Measurements from ENCODE around the gene RNU5D-1.
A peak's percentile ranks its signal among the peaks of the same experiment; 100 is the strongest.

Gene RNU5D-1

DNA sequence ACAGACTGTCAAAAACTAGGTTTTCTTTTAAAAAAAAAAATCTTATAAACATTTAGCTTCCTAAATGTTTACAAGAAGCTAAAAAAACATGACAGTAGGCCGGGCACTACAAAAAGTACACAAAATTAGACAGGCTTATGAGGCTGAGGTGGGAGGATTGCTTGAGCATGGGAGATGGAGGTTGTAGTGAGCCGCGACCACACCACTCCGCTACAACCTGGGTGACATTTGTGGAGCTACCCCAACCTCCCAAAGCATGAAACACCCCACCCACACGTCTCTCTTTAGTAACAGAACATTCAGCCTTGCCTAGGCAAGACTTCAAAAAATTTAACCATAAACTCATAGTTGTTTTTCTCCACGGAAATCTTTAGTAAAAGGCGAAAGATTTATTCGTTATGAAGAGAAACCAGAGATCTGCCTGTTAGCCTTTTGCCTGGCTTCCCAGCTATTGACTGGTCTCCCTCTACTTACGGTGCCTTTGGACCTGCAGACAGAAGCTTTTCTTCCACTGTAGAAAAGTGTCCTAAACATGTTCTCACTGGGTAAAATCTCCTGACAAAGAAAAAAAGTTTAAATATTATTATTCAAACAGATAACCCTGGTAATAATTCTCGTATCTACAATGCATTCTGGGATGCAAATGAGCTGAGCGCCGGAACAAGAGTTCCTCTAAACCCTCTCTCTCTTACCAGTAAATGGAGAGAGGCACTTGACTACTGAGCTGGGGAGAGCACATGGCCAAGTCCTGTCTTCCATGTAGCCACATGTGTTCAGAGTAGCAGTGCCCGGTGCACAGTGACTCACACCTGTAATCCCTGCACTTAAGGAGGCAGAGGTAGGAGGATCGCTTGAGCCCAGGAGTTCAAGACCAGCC is 9.2 kb downstream of the RNU5D-1 start:
- Histone ChIP-seq H3K36me3 (ENCODE audit: control insufficient read depth in 1 of 2, insufficient read depth in 2 of 2, low read length in 2 of 2) (no peaks in the 10 kb centered on the region), H3K79me2 (ENCODE audit: control insufficient read depth, insufficient read depth, low read length, poor library complexity) (no peaks in the 10 kb centered on the region), H3K9ac (ENCODE audit: low read length) (no peak overlapping the region), H3K4me1 (ENCODE audit: control insufficient read depth in 1 of 2, insufficient read depth in 2 of 2, low read length in 2 of 2) (peaks cover 2 to 3% of the 10 kb centered on the region in 2 experiments), H2AFZ (ENCODE audit: insufficient read depth, low read length, poor library complexity) (no peak overlapping the region), H3K18ac (ENCODE audit: low read length) (no peak overlapping the region), H3K4me2 (ENCODE audit: low read length) (no peak overlapping the region), H3K79me1 (ENCODE audit: low read length) (no peaks in the 10 kb centered on the region), H2BK5ac (ENCODE audit: low read depth, low read length, poor library complexity) (no peak overlapping the region), H2BK120ac (ENCODE audit: insufficient read depth, low read length, poor library complexity) (no peak overlapping the region), H4K12ac (ENCODE audit: low read depth, low read length) (no peak overlapping the region), H4K91ac (ENCODE audit: low read depth, low read length) (no peak overlapping the region), H3K9me3 (ENCODE audit: insufficient read depth, low read depth, low read length) (no peaks in the 10 kb centered on the region), H2AK5ac (ENCODE audit: low read length) (no peak overlapping the region), H3K4me3 (ENCODE audit: low read depth, low read length) (no peak overlapping the region), H3K27me3 (ENCODE audit: insufficient read depth, low read length) (no peaks in the 10 kb centered on the region), H2BK12ac (ENCODE audit: low read length) (no peak overlapping the region), H4K8ac (ENCODE audit: low read depth, low read length) (no peak overlapping the region), H3K14ac (ENCODE audit: low read length) (no peak overlapping the region), H3K27ac (ENCODE audit: low read depth, low read length) (no peak overlapping the region), H3K23ac (ENCODE audit: low read length) (no peak overlapping the region), H3K4ac (ENCODE audit: low read depth, low read length) (no peak overlapping the region)
- peak; percentile 62 to 83 for DNase-seq
- no CpG with 5 or more reads among the region's 14 CpGs for WGBS (ENCODE audit: extremely low coverage, insufficient coverage, insufficient read length)

GRCh38 chr1:44720281-44720680 is 10.7 kb downstream of the RNU5D-1 start:
- H4K91ac ChIP-seq (ENCODE audit: low read depth, low read length), result no peak overlapping the region
- H3K9me3 ChIP-seq (ENCODE audit: insufficient read depth, low read depth, low read length), result no peaks in the 10 kb centered on the region
- no peak overlapping the region for H2BK12ac ChIP-seq (ENCODE audit: low read length)
- no peak overlapping the region for H3K27ac ChIP-seq (ENCODE audit: low read depth, low read length)
- H2AK5ac ChIP-seq (ENCODE audit: low read length), result no peak overlapping the region
- no peaks in the 10 kb centered on the region for H3K4me1 ChIP-seq (ENCODE audit: control insufficient read depth in 1 of 2, insufficient read depth in 2 of 2, low read length in 2 of 2)
- H4K12ac ChIP-seq (ENCODE audit: low read depth, low read length), result no peak overlapping the region
- H3K4ac ChIP-seq (ENCODE audit: low read depth, low read length), result no peak overlapping the region
- H4K8ac ChIP-seq (ENCODE audit: low read depth, low read length), result no peak overlapping the region
- no peaks in the 10 kb centered on the region for H3K27me3 ChIP-seq (ENCODE audit: insufficient read depth, low read length)
- no peak overlapping the region for H3K14ac ChIP-seq (ENCODE audit: low read length)
- H3K79me1 ChIP-seq (ENCODE audit: low read length), result no peaks in the 10 kb centered on the region
- H3K23ac ChIP-seq (ENCODE audit: low read length), result no peak overlapping the region
- no peaks in the 10 kb centered on the region for H3K36me3 ChIP-seq (ENCODE audit: control insufficient read depth in 1 of 2, insufficient read depth in 2 of 2, low read length in 2 of 2)
- no peaks in the 10 kb centered on the region for H3K79me2 ChIP-seq (ENCODE audit: control insufficient read depth, insufficient read depth, low read length, poor library complexity)
- no peak overlapping the region for H3K9ac ChIP-seq (ENCODE audit: low read length)
- no peak overlapping the region for H3K4me2 ChIP-seq (ENCODE audit: low read length)
- no peak overlapping the region for H2BK5ac ChIP-seq (ENCODE audit: low read depth, low read length, poor library complexity)
- no peak overlapping the region for H2BK120ac ChIP-seq (ENCODE audit: insufficient read depth, low read length, poor library complexity)
- no peak overlapping the region for H2AFZ ChIP-seq (ENCODE audit: insufficient read depth, low read length, poor library complexity)
- no peak overlapping the region for H3K18ac ChIP-seq (ENCODE audit: low read length)
- no peak overlapping the region for H3K4me3 ChIP-seq (ENCODE audit: low read depth, low read length)
- DNase-seq, result peak in 1 of 2 donors; percentile 4
- WGBS (ENCODE audit: extremely low coverage, insufficient coverage, insufficient read length), result no CpG with 5 or more reads among the region's 4 CpGs

DNA sequence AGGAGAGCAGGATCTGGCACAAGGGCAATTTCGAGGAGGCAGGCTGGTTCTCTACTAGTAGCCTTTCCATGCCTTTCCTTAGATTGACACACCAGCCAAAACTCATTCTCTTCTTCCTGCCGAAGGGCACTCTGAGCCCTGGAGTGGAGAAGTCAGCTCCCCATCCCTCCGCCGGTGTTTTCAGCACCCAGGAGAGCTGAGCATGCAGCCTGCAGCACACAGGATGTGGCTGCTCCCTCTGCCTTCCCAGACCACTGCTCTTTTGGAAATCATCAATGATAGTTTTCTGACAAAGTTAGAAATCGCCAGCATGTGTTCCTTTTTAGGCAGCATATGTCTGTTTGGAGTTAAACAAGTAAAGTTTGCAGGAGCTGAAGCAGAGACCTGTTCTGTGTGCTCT is 11.7 kb downstream of the RNU5D-1 start:
- Histone ChIP-seq H3K14ac (ENCODE audit: low read length) (no peak overlapping the region), H3K79me2 (ENCODE audit: control insufficient read depth, insufficient read depth, low read length, poor library complexity) (no peaks in the 10 kb centered on the region), H3K23ac (ENCODE audit: low read length) (no peak overlapping the region), H2BK120ac (ENCODE audit: insufficient read depth, low read length, poor library complexity) (no peak overlapping the region), H2BK5ac (ENCODE audit: low read depth, low read length, poor library complexity) (no peak overlapping the region), H3K4me3 (ENCODE audit: low read depth, low read length) (no peak overlapping the region), H3K36me3 (ENCODE audit: control insufficient read depth in 1 of 2, insufficient read depth in 2 of 2, low read length in 2 of 2) (no peaks in the 10 kb centered on the region), H3K27ac (ENCODE audit: low read depth, low read length) (no peak overlapping the region), H3K27me3 (ENCODE audit: insufficient read depth, low read length) (no peaks in the 10 kb centered on the region), H3K4me1 (ENCODE audit: control insufficient read depth in 1 of 2, insufficient read depth in 2 of 2, low read length in 2 of 2) (no peaks in the 10 kb centered on the region), H3K4ac (ENCODE audit: low read depth, low read length) (no peak overlapping the region), H4K8ac (ENCODE audit: low read depth, low read length) (no peak overlapping the region), H3K79me1 (ENCODE audit: low read length) (no peaks in the 10 kb centered on the region), H2AFZ (ENCODE audit: insufficient read depth, low read length, poor library complexity) (no peak overlapping the region), H4K12ac (ENCODE audit: low read depth, low read length) (no peak overlapping the region), H3K18ac (ENCODE audit: low read length) (no peak overlapping the region), H3K9ac (ENCODE audit: low read length) (no peak overlapping the region), H2BK12ac (ENCODE audit: low read length) (no peak overlapping the region), H4K91ac (ENCODE audit: low read depth, low read length) (no peak overlapping the region), H3K9me3 (ENCODE audit: insufficient read depth, low read depth, low read length) (no peaks in the 10 kb centered on the region), H3K4me2 (ENCODE audit: low read length) (no peak overlapping the region), H2AK5ac (ENCODE audit: low read length) (no peak overlapping the region)
- no peak for DNase-seq
- WGBS (ENCODE audit: extremely low coverage, insufficient coverage, insufficient read length), result no CpG with 5 or more reads among the region's 5 CpGs

DNA sequence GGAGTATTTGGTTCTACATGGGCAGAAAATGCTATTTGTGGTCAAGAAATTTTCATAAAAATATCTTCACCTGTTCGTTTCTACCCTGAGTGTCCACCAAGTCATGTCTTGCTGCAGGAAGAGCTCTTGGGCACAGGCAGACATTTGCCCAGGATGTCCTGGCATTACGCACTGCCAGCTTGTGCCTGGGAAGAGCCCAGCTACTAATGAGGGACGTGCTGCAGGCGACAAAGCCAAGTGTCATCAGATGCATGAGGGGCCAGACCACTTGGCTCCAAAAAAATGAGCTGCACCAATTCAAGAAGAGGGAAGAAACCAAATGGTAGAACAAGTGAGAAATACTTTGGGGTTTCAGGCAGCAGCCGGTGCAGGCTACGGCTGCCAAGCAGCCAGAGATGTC is 12.9 kb downstream of the RNU5D-1 start:
- Histone ChIP-seq H3K9ac (ENCODE audit: low read length) (no peak overlapping the region), H2BK12ac (ENCODE audit: low read length) (no peak overlapping the region), H2BK120ac (ENCODE audit: insufficient read depth, low read length, poor library complexity) (no peak overlapping the region), H3K27me3 (ENCODE audit: insufficient read depth, low read length) (no peaks in the 10 kb centered on the region), H3K4ac (ENCODE audit: low read depth, low read length) (no peak overlapping the region), H3K4me2 (ENCODE audit: low read length) (no peak overlapping the region), H3K27ac (ENCODE audit: low read depth, low read length) (no peak overlapping the region), H3K79me1 (ENCODE audit: low read length) (no peaks in the 10 kb centered on the region), H3K4me1 (ENCODE audit: control insufficient read depth in 1 of 2, insufficient read depth in 2 of 2, low read length in 2 of 2) (no peaks in the 10 kb centered on the region), H3K79me2 (ENCODE audit: control insufficient read depth, insufficient read depth, low read length, poor library complexity) (no peaks in the 10 kb centered on the region), H3K36me3 (ENCODE audit: control insufficient read depth in 1 of 2, insufficient read depth in 2 of 2, low read length in 2 of 2) (no peaks in the 10 kb centered on the region), H4K91ac (ENCODE audit: low read depth, low read length) (no peak overlapping the region), H2AFZ (ENCODE audit: insufficient read depth, low read length, poor library complexity) (no peak overlapping the region), H3K4me3 (ENCODE audit: low read depth, low read length) (no peak overlapping the region), H4K8ac (ENCODE audit: low read depth, low read length) (no peak overlapping the region), H3K9me3 (ENCODE audit: insufficient read depth, low read depth, low read length) (no peaks in the 10 kb centered on the region), H4K12ac (ENCODE audit: low read depth, low read length) (no peak overlapping the region), H3K14ac (ENCODE audit: low read length) (no peak overlapping the region), H3K18ac (ENCODE audit: low read length) (no peak overlapping the region), H2AK5ac (ENCODE audit: low read length) (no peak overlapping the region), H3K23ac (ENCODE audit: low read length) (no peak overlapping the region), H2BK5ac (ENCODE audit: low read depth, low read length, poor library complexity) (no peak overlapping the region)
- whole genome bisulfite sequencing (ENCODE audit: extremely low coverage, insufficient coverage, insufficient read length), result no CpG with 5 or more reads among the region's 6 CpGs
- DNase-seq, result no peak

All from trophoblast cell (in vitro differentiated cells and primary cell).